Left lung (tissue), 10 donors: ENCODE results near the gene ADAM33. TPM values are rescaled to one million over a fixed set of nuclear protein-coding genes. Genes with fewer than 3 reads are reported as not detected.

ENCODE experiments used
- ATAC-seq: fragments of 200-7000 bp; cut with Tn5 transposase; one replicate; pipeline ENCODE4 v1.9.1; 2020; ENCODE audit warnings: moderate library complexity
- DNase-seq, 4 donors: peaks; one replicate each; pipeline ENCODE4 v3.0.0-alpha.2; 2013 to 2020
- H3K27ac ChIP-seq, 2 donors: fragments of 200-600 bp; sonication (generic) in 1 of 2; one replicate each; pipeline versions ENCODE4 v1.5.0 to v1.8.0; 2020 to 2021
- H3K27me3 ChIP-seq, 2 donors: fragments of 200-600 bp; sonication (generic) in 1 of 2; one replicate each; pipeline versions ENCODE4 v1.5.0 to v1.8.0; 2020 to 2021
- H3K36me3 ChIP-seq, 2 donors: fragments of 200-600 bp; sonication (generic) in 1 of 2; one replicate each; pipeline versions ENCODE4 v1.5.0 to v1.8.0; 2020 to 2021
- H3K4me1 ChIP-seq, 2 donors: fragments of 200-600 bp; one replicate each; pipeline ENCODE4 v1.8.0; 2021
- H3K4me3 ChIP-seq, 2 donors: fragments of 200-600 bp; sonication (generic) in 1 of 2; one replicate each; pipeline versions ENCODE4 v1.5.0 to v1.8.0; 2020 to 2021; ENCODE audit warnings: mild to moderate bottlenecking in 1 of 2
- H3K9me3 ChIP-seq, 2 donors: fragments of 200-600 bp; sonication (generic) in 1 of 2; one replicate each; pipeline versions ENCODE4 v1.5.0 to v1.8.0; 2020 to 2021
- CTCF ChIP-seq, 2 donors: fragments of 200-600 bp; sonication (generic) in 1 of 2; IDR thresholded peaks; one replicate each; pipeline versions ENCODE4 v1.5.0 to v1.8.0; 2021; ENCODE audit warnings: antibody characterized with exemption in 2 of 2
- intact Hi-C, 2 donors: fragments of 100-400 bp; cut with DNase I; formaldehyde crosslinking; loops; one replicate each; pipeline versions ENCODE4 v1.11.2 to v1.14.2; 2022
- polyA plus RNA-seq, 6 donors: library from polyadenylated mRNA; unstranded; fragments of 120-200 nt; gene quantifications; one replicate each; pipeline ENCODE4 v1.2.1, GENCODE V29; 2013; ENCODE audit not compliant: insufficient read length in 6 of 6
- total RNA-seq, 2 donors: library from RNA; stranded (reverse); fragmentation: NEBNext Ultra II Directional; extraction: Animal tissue kit (Norgen Biotek cat#: 25700); gene quantifications; one replicate each; pipeline ENCODE4 v1.2.1, GENCODE V29; 2021
- donor health status: DM: no; HTN: yes; CAD: no.
- donor health status: DM: no; HTN: no; CAD: no.

The ADAM33 gene
- total and polyA plus RNA-seq, 8 donors, result 7.4 to 18.6 (median 11.6) TPM

- intact Hi-C loops, result no loop called here
- Histone ChIP-seq H3K27ac (no peak overlapping the region), H3K4me3 (no peak overlapping the region)
Observed at GRCh38 chr20:3701061-3701998, 19.5 kb upstream of the ADAM33 start.

DNA sequence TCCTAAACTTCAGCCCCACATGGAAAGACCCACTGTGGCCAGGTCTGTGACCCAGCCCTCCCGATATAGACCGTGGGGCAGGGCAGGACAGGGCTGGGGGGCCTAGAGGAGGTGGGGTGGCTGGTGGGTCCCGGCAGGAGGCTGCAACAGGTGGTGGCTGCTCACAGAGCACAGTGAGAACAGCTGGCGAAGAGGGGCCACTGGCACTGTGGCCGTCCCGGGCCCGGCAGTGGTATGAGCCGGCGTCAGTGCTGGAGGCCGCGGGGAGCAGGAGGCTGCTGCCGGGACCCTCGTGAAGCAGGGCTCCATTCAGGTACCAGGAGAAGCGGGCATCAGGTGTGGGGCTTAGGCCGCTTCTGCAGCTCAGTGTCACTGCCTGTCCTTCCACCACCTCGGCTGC, 17.2 kb upstream of the ADAM33 start:
- H3K9me3 ChIP-seq, result peaks cover 0 to 7% of the 10 kb centered on the region in 2 donors
- DNase-seq, result no peak
- no peaks in the 10 kb centered on the region for H3K27me3 ChIP-seq
- no peak for TF ChIP-seq CTCF (IDR thresholded peaks at IDR 0.05)
- intact Hi-C loops, result no loop called here
- no peak for ATAC-seq
- no peaks in the 10 kb centered on the region for H3K4me1 ChIP-seq
- H3K27ac ChIP-seq, result no peak overlapping the region
- H3K36me3 ChIP-seq, result peaks cover 0 to 38% of the 10 kb centered on the region in 2 donors
- H3K4me3 ChIP-seq, result no peak overlapping the region

More at GRCh38 chr20:3701061-3701998, 19.5 kb upstream of the ADAM33 start:
- ATAC-seq, result no peak
- TF ChIP-seq CTCF (IDR thresholded peaks at IDR 0.05), result no peak
- DNase-seq, result no peak
- Histone ChIP-seq H3K9me3 (peaks cover 0 to 4% of the 10 kb centered on the region in 2 donors), H3K27me3 (no peaks in the 10 kb centered on the region), H3K36me3 (peaks cover 0 to 47% of the 10 kb centered on the region in 2 donors), H3K4me1 (no peaks in the 10 kb centered on the region)

DNA sequence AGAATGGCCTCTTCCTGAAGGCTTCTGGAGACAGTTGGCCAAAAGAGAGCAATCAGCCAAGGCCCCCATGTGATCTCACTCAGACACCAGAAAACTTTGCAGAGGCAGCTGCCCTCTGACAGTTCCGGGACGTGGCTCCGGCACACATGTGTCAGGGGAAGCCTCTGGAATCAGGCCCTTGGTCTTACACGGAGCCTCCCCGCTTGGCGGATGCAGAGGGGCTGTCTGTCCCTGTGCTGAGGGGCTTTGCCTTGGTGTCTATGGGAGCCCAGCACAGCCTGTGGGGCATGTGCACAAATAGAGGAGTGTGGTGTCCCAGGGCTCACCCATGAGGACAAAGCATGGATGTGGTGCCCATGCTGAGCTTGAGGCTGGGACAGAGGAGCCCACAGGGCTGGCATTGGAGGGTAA, 16.8 kb upstream of the ADAM33 start:
- ATAC-seq (no peak), DNase-seq (peak in 1 of 4 donors; percentile 64)
- TF ChIP-seq CTCF (IDR thresholded peaks at IDR 0.05), result no peak
- intact Hi-C loops, result no loop called here
- Histone ChIP-seq H3K9me3 (peaks cover 0 to 7% of the 10 kb centered on the region in 2 donors), H3K36me3 (peaks cover 0 to 34% of the 10 kb centered on the region in 2 donors), H3K4me3 (no peak overlapping the region), H3K4me1 (no peaks in the 10 kb centered on the region), H3K27ac (no peak overlapping the region), H3K27me3 (no peaks in the 10 kb centered on the region)

GRCh38 chr20:3697588-3698305, 15.9 kb upstream of the ADAM33 start:
- Histone ChIP-seq H3K9me3 (peaks cover 0 to 7% of the 10 kb centered on the region in 2 donors), H3K4me3 (no peak overlapping the region), H3K36me3 (peaks cover 0 to 31% of the 10 kb centered on the region in 2 donors), H3K27me3 (no peaks in the 10 kb centered on the region), H3K27ac (no peak overlapping the region), H3K4me1 (no peaks in the 10 kb centered on the region)
- DNase-seq, result no peak
- TF ChIP-seq CTCF (IDR thresholded peaks at IDR 0.05), result no peak
- intact Hi-C loops, result no loop called here
- ATAC-seq, result no peak
